IgD-negative memory B cell (primary cell): ENCODE measurements around the gene SPATA2L. TPM values are rescaled to one million over a fixed set of nuclear protein-coding genes. Genes with fewer than 3 reads are reported as not detected.
A peak's percentile ranks its signal among the peaks of the same experiment; 100 is the strongest.
"Not testable (repeated sequence)": the region's sequence is repeated elsewhere in the genome, so short reads cannot be mapped to it uniquely, and the experiment has no call there.

Source experiments
- H3K27ac Mint-ChIP-seq, 3 donors: one replicate each; pipeline ENCODE4 v1.8.0; 2020 to 2022; ENCODE audit warnings: mild to moderate bottlenecking in 3 of 3, mixed read lengths in 3 of 3, moderate library complexity in 1 of 3
- H3K27me3 Mint-ChIP-seq: one replicate; pipeline ENCODE4 v1.8.0; 2021; ENCODE audit warnings: mixed read lengths
- H3K36me3 Mint-ChIP-seq: one replicate; pipeline ENCODE4 v1.8.0; 2020; ENCODE audit warnings: mild to moderate bottlenecking, mixed read lengths
- H3K4me1 Mint-ChIP-seq, 3 donors: one replicate each; pipeline ENCODE4 v1.8.0; 2020 to 2022; ENCODE audit warnings: mixed read lengths in 3 of 3, mild to moderate bottlenecking in 1 of 3
- H3K4me3 Mint-ChIP-seq, 4 donors: one replicate each; pipeline ENCODE4 v1.8.0; 2020 to 2022; ENCODE audit warnings: mild to moderate bottlenecking in 4 of 4, mixed read lengths in 4 of 4, moderate library complexity in 3 of 4
- H3K9me3 Mint-ChIP-seq, 3 donors: one replicate each; pipeline ENCODE4 v1.8.0; 2020 to 2021; ENCODE audit warnings: mixed read lengths in 3 of 3, mild to moderate bottlenecking in 1 of 3
- polyA plus RNA-seq: library from polyadenylated mRNA; unstranded; fragments of 300-500 nt; fragmentation: Illumina TruSeq; gene quantifications from one replicate; pipeline ENCODE4 v1.2.3, GENCODE V29; 2021

SPATA2L gene
- polyA plus RNA-seq, 1 donor from 2014 or later: 12.7 TPM

GRCh38 chr16:89691986-89692569 lies 9.4 kb downstream of the SPATA2L start:
- H3K4me1 Mint-ChIP-seq: peaks cover 8 to 11% (median 8%) of the 10 kb centered on the region in 3 donors
- H3K27ac Mint-ChIP-seq: peak overlapping the region in 2 of 3 donors; percentile 42 to 57
- peaks cover 3% of the 10 kb centered on the region for H3K36me3 Mint-ChIP-seq
- H3K27me3 Mint-ChIP-seq: no peaks in the 10 kb centered on the region
- H3K4me3 Mint-ChIP-seq: peak overlapping the region in 2 of 4 donors; percentile 26 to 37
- H3K9me3 Mint-ChIP-seq: no peaks in the 10 kb centered on the region

GRCh38 chr16:89691231-89691985 lies 10.1 kb downstream of the SPATA2L start:
- Mint-ChIP-seq H3K4me1 (peaks cover 8 to 10% (median 9%) of the 10 kb centered on the region in 3 donors), H3K36me3 (peaks cover 3% of the 10 kb centered on the region), H3K9me3 (no peaks in the 10 kb centered on the region), H3K27me3 (no peaks in the 10 kb centered on the region), H3K4me3 (peak overlapping the region in 1 of 4 donors; percentile 26), H3K27ac (peak overlapping the region in 1 of 3 donors; percentile 42)

- no peaks in the 10 kb centered on the region for H3K27me3 Mint-ChIP-seq
- peaks cover 8 to 9% (median 8%) of the 10 kb centered on the region in 3 donors for H3K4me1 Mint-ChIP-seq
- peak overlapping the region in 1 of 3 donors; percentile 53 for H3K27ac Mint-ChIP-seq
- no peaks in the 10 kb centered on the region for H3K9me3 Mint-ChIP-seq
- H3K36me3 Mint-ChIP-seq: peaks cover 3% of the 10 kb centered on the region
- peak overlapping the region in 2 of 4 donors; percentile 65 to 68 for H3K4me3 Mint-ChIP-seq
Measured at GRCh38 chr16:89690392-89690901, 11.1 kb downstream of the SPATA2L start.

GRCh38 chr16:89689621-89690020 lies 11.9 kb downstream of the SPATA2L start:
- not testable (repeated sequence) for H3K27me3 Mint-ChIP-seq, H3K36me3 Mint-ChIP-seq, H3K9me3 Mint-ChIP-seq, H3K4me1 Mint-ChIP-seq, H3K4me3 Mint-ChIP-seq
- peak overlapping the region in 1 of 3 donors; percentile 53 for H3K27ac Mint-ChIP-seq

- no peaks in the 10 kb centered on the region for H3K27me3 Mint-ChIP-seq
Measured at GRCh38 chr16:89689142-89689541, 12.4 kb downstream of the SPATA2L start.

GRCh38 chr16:89688395-89688794 lies 13.1 kb downstream of the SPATA2L start:
- H3K4me3 Mint-ChIP-seq: peak overlapping the region in 3 of 4 donors; percentile 90 to 99 (median 92)
- no peak overlapping the region for H3K27ac Mint-ChIP-seq

More at GRCh38 chr16:89689142-89689541, 12.4 kb downstream of the SPATA2L start:
- H3K4me1 Mint-ChIP-seq: peaks cover 8 to 9% (median 8%) of the 10 kb centered on the region in 3 donors
- H3K9me3 Mint-ChIP-seq: no peaks in the 10 kb centered on the region
- no peak overlapping the region for H3K27ac Mint-ChIP-seq
- peak overlapping the region in 2 of 4 donors; percentile 50 to 55 for H3K4me3 Mint-ChIP-seq
- peaks cover 4% of the 10 kb centered on the region for H3K36me3 Mint-ChIP-seq

GRCh38 chr16:89687092-89687940 lies 14.2 kb downstream of the SPATA2L start:
- H3K27ac Mint-ChIP-seq: peak overlapping the region in 2 of 3 donors; percentile 82 to 88
- no peaks in the 10 kb centered on the region for H3K27me3 Mint-ChIP-seq
- peaks cover 4 to 9% (median 8%) of the 10 kb centered on the region in 3 donors for H3K4me1 Mint-ChIP-seq
- H3K36me3 Mint-ChIP-seq: peaks cover 4% of the 10 kb centered on the region
- no peaks in the 10 kb centered on the region for H3K9me3 Mint-ChIP-seq
- H3K4me3 Mint-ChIP-seq: peak overlapping the region; percentile 90 to 99 (median 94)

More at GRCh38 chr16:89688395-89688794, 13.1 kb downstream of the SPATA2L start:
- Mint-ChIP-seq H3K27me3 (no peaks in the 10 kb centered on the region), H3K4me1 (peaks cover 6 to 9% (median 8%) of the 10 kb centered on the region in 3 donors), H3K9me3 (no peaks in the 10 kb centered on the region), H3K36me3 (peaks cover 4% of the 10 kb centered on the region)

- Mint-ChIP-seq H3K27me3 (no peaks in the 10 kb centered on the region), H3K27ac (peak within 1 kb of the TSS; percentile 94 to 97 (median 97)), H3K4me1 (peaks cover 4 to 9% (median 8%) of the 10 kb centered on the region in 3 donors), H3K36me3 (peaks cover 4% of the 10 kb centered on the region), H3K9me3 (no peaks in the 10 kb centered on the region), H3K4me3 (peak within 1 kb of the TSS; percentile 92 to 99 (median 96))
Measured at GRCh38 chr16:89686520-89687091, 14.9 kb downstream of the SPATA2L start, which contains the start of gene CDK10. Gene CDK10 (plus strand): TSS chr16:89686689. CDS start chr16:89686711, 22 bp downstream.

- Mint-ChIP-seq H3K4me1 (peaks cover 4 to 9% (median 8%) of the 10 kb centered on the region in 3 donors), H3K36me3 (peaks cover 4% of the 10 kb centered on the region), H3K27ac (peak overlapping the region in 2 of 3 donors; percentile 88 to 94), H3K9me3 (no peaks in the 10 kb centered on the region), H3K27me3 (no peaks in the 10 kb centered on the region), H3K4me3 (peak overlapping the region; percentile 39 to 97 (median 52))
Measured at GRCh38 chr16:89685916-89686315, 15.6 kb downstream of the SPATA2L start.

GRCh38 chr16:89678258-89678657 lies 23.2 kb downstream of the SPATA2L start:
- no peaks in the 10 kb centered on the region for H3K36me3 Mint-ChIP-seq
- peaks cover 0 to 2% (median 0%) of the 10 kb centered on the region in 3 donors for H3K9me3 Mint-ChIP-seq
- H3K27ac Mint-ChIP-seq: no peak overlapping the region
- no peaks in the 10 kb centered on the region for H3K27me3 Mint-ChIP-seq
- no peaks in the 10 kb centered on the region for H3K4me1 Mint-ChIP-seq
- no peak overlapping the region for H3K4me3 Mint-ChIP-seq

- Mint-ChIP-seq H3K4me1 (peaks cover 0 to 2% (median 0%) of the 10 kb centered on the region in 3 donors), H3K9me3 (peaks cover 0 to 2% (median 0%) of the 10 kb centered on the region in 3 donors), H3K27ac (no peak overlapping the region), H3K36me3 (no peaks in the 10 kb centered on the region), H3K27me3 (no peaks in the 10 kb centered on the region), H3K4me3 (no peak overlapping the region)
Measured at GRCh38 chr16:89672177-89672941, 29.1 kb downstream of the SPATA2L start.

GRCh38 chr16:89671565-89671964 lies 29.9 kb downstream of the SPATA2L start:
- not testable (repeated sequence) for H3K4me1 Mint-ChIP-seq, H3K36me3 Mint-ChIP-seq, H3K4me3 Mint-ChIP-seq, H3K9me3 Mint-ChIP-seq, H3K27ac Mint-ChIP-seq, H3K27me3 Mint-ChIP-seq

GRCh38 chr16:89670496-89671431 lies 30.7 kb downstream of the SPATA2L start:
- no peak overlapping the region for H3K4me3 Mint-ChIP-seq
- no peak overlapping the region for H3K27ac Mint-ChIP-seq
- peaks cover 0 to 3% (median 0%) of the 10 kb centered on the region in 3 donors for H3K9me3 Mint-ChIP-seq
- H3K27me3 Mint-ChIP-seq: no peaks in the 10 kb centered on the region
- no peaks in the 10 kb centered on the region for H3K36me3 Mint-ChIP-seq
- H3K4me1 Mint-ChIP-seq: peaks cover 0 to 2% (median 2%) of the 10 kb centered on the region in 3 donors
